Brain microvascular endothelial cell (primary cell): ENCODE measurements around the gene ADRA2C.

Experiments used
- DNase-seq: peaks from one replicate; pipeline ENCODE4 v3.0.0-alpha.2; 2020
- H3K27ac ChIP-seq: fragments of 250-450 bp; sonication (Bioruptor Pico); 2 replicates; pipeline ENCODE4 v1.5.1; 2020; ENCODE audit warnings: mild to moderate bottlenecking, moderate library complexity
- H3K27me3 ChIP-seq: fragments of 250-450 bp; sonication (Bioruptor Pico); replicated peaks from 2 replicates; pipeline ENCODE4 v1.5.1; 2020; ENCODE audit warnings: mild to moderate bottlenecking
- H3K36me3 ChIP-seq: fragments of 250-450 bp; sonication (Bioruptor Pico); replicated peaks from 2 replicates; pipeline ENCODE4 v1.5.1; 2020; ENCODE audit warnings: mild to moderate bottlenecking
- H3K4me3 ChIP-seq: 2 replicates; pipeline ENCODE4 v1.5.1; 2011; ENCODE audit warnings: low read depth, mild to moderate bottlenecking, control low read depth, low read length, moderate library complexity
- CTCF ChIP-seq: IDR thresholded peaks from 2 replicates; pipeline ENCODE4 v1.5.1; 2011; ENCODE audit warnings: low read depth, mild to moderate bottlenecking, moderate library complexity, low read length, control low read depth, inconsistent platforms; ENCODE audit errors: missing control alignments
- in situ Hi-C: cut with HindIII; loops from 2 replicates; pipeline ENCODE4 v1.10.0; 2017; ENCODE audit warnings: low sequenced_read_pairs, low pct_ligation_motif_present

ADRA2C gene

DNA sequence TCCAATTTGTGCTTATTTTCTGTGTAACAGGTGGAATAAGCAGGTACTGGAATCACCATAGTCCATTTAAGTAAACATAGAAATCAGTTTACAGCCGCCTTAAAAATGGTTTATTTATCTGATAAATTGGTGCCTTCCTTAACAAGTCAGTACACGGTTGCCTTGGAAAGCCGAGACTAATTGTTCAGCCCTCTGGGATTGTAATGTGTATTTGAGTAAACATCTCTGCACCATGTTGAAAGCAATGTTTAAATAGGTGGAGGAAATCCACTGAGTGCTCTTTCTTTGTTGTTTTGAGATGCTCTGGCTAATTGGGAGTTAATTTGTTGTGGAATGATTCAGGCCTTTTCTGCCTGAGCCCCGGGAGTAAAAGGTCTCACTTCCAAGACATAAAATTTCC, 45.7 kb upstream of the ADRA2C start:
- TF ChIP-seq CTCF: no peak
- peaks cover 10% of the 10 kb centered on the region for H3K27me3 ChIP-seq
- in situ Hi-C loops: no loop called here
- DNase-seq: no peak
- H3K27ac ChIP-seq: no peak overlapping the region
- H3K4me3 ChIP-seq: no peak overlapping the region
- H3K36me3 ChIP-seq: no peaks in the 10 kb centered on the region

- Histone ChIP-seq H3K36me3 (no peaks in the 10 kb centered on the region), H3K27me3 (peaks cover 10% of the 10 kb centered on the region), H3K4me3 (no peak overlapping the region), H3K27ac (no peak overlapping the region)
- TF ChIP-seq CTCF: no peak
- DNase-seq: no peak
- in situ Hi-C loops: no loop called here
Measured at GRCh38 chr4:3721186-3721585, 45.0 kb upstream of the ADRA2C start.

- in situ Hi-C loops: no loop called here
- no peak for TF ChIP-seq CTCF
- no peak for DNase-seq
- H3K36me3 ChIP-seq: no peaks in the 10 kb centered on the region
- H3K4me3 ChIP-seq: no peak overlapping the region
- H3K27ac ChIP-seq: no peak overlapping the region
- peaks cover 10% of the 10 kb centered on the region for H3K27me3 ChIP-seq
Measured at GRCh38 chr4:3721627-3722026, 44.6 kb upstream of the ADRA2C start.

DNA sequence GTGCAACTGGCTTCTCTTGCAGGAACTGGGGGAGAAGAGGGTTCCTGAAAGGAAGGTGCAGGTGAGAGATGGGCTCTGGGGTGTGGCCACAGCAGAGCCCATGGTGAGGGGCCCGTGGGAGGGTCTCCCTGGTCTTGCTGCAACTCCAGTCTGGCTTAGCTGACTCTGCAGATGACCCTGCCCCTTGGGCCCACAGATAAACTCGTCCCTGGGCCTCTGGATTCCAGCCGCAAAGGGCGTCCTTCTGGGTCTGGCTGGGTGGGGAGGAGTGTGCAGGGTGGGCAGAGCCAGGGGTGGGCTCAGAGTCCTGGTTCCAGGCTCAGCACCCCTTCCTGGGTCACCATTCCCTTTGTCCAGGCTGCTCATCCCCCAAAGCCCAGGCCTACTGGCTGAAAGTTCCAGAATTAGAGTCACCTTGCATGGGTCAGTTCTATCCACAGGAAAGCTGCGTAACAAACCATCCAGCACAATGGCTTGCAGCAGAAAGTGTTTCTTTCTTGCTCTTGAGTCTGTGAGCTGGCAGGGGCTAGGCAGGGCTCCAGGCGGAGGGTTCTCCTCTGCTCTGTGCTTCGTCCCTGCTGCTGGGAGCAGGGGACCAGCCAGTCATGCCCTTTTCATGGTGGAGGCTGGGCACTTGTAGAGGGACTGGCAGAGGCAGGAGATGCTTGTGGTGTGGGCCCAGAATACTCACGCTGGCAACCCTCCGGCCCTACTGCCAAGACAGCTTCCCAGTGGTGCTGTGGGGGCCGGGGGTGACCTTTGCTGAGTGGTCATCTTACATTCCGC, 43.5 kb upstream of the ADRA2C start:
- H3K4me3 ChIP-seq: no peak overlapping the region
- in situ Hi-C loops: no loop called here
- no peak for TF ChIP-seq CTCF
- peaks cover 10% of the 10 kb centered on the region for H3K27me3 ChIP-seq
- H3K27ac ChIP-seq: no peak overlapping the region
- no peak for DNase-seq
- no peaks in the 10 kb centered on the region for H3K36me3 ChIP-seq

GRCh38 chr4:3723232-3723642, 42.9 kb upstream of the ADRA2C start:
- in situ Hi-C loops: no loop called here
- Histone ChIP-seq H3K4me3 (no peak overlapping the region), H3K27ac (no peak overlapping the region), H3K36me3 (no peaks in the 10 kb centered on the region), H3K27me3 (peaks cover 10% of the 10 kb centered on the region)
- no peak for DNase-seq
- no peak for TF ChIP-seq CTCF
